Stimulated activated CD4-positive, alpha-beta T cell treated with anti-CD3 and anti-CD28 coated beads, Interleukin-2, amount 100 ng/mL, for 4 hours (primary cell): ENCODE results near the gene UACA.

Source experiments
- DNase-seq: peaks from one replicate; pipeline ENCODE4 v3.0.0-alpha.2; 2020; ENCODE audit warnings: low read depth

Gene UACA

DNA sequence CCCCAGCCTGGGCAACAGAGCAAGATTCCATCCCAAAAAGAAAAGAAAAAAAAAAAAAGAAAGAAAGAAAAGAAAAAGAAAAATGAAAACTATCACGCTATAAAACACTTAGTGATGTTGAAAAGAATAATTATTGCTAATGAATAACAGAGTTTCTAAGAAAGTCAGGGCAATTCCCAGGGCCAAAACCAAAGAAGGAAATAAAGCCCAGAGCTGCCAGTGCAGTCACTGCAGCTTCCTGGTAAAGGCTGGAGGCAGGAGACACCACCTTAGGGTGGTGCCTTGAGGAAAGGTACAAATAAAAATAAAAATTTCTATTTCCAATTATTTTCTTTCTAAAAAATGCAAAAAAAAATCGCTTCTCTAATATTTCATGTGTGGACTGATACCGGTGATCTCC, 19.7 kb upstream of the UACA start:
- DNase-seq, result no peak

DNA sequence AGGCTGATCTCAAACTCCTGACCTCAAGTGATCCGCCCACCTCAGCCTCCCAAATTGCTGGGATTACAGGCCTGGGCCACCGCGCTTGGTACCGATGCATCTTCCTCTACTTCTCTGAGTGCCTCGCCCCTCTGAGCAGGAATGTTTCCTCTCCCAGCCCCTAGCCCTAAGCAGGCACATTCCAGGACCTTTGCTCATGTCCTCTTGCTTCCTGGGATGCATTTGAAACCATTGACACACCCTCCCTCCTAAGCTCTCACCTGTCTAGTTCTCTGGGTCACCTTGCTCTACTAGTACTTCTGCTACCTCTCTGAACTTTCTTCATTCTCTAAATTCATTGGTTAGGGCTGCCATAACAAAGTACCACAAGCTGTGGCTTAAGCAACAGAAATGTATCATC, 17.9 kb upstream of the UACA start:
- no peak for DNase-seq

DNA sequence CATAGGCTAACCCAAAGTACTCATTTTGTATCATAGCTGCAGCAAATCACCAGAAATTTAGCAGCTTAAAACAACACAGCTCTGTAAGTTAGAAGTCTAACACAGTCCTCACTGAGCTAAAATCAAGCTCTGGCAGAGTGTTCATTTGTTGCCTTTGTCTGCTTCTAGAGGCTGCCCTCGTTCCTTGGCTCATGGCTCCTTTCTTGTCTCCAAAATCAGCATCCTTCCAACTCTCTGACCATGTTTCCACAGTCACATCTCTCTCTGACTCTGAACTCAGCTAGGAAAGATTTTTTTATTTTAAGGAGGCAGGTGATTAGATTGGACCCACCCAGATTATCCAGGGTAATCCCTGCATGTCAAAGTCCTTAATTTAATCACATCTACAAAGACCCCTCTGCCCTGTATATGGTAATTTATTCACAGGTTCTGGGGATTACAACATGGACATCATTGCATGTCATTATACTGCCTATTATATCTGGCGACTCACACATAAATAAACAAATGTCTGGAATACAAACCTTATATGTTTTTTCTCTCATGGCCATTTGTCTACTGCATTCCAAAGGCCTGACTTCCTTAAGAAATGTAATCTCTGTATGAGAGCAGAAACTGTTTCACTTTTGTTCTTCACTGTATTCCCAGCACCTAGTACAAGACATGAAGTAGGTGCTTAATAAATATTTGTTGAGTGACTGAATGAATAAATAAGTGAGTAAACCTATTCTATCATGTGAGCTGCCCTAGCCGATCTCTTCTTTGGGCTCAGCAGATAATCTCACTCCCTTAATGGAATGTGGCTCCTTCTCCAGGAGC, 15.1 kb upstream of the UACA start:
- no peak for DNase-seq

DNA sequence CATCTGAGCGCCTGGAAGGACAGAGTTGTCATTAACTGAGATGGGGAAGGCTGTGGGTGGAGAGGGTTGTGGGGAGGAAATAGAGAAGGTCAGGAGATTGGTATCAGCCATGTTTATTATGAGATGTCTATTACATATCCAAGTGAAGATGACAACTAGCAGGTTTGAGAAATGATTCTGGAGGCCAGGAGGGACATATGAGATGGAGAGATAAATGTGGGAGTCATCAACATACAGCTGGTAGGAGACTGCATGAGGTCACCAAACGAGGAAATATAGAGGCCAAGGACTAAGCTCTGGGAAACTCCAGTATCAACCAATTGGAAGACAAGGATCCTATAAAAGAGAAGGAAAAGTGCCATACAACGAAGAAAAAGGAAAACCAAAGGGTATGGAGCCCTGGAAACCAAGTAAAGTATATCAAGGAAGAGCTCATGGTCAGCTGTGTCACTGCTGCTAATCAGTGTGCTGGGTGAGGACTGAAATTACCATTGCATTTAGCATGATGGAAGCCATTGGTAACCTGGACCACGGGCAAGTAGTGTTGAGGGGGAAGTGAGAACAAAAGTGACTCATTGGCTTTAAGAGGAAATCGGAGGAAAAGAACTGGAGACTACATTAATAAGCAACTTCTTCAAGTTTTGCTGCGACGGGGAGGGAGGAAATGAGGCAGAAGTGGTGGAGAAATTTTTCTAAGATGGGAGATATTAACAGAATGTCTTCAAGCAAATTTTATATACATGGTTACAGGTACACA, 14.0 kb upstream of the UACA start:
- DNase-seq, result no peak

DNA sequence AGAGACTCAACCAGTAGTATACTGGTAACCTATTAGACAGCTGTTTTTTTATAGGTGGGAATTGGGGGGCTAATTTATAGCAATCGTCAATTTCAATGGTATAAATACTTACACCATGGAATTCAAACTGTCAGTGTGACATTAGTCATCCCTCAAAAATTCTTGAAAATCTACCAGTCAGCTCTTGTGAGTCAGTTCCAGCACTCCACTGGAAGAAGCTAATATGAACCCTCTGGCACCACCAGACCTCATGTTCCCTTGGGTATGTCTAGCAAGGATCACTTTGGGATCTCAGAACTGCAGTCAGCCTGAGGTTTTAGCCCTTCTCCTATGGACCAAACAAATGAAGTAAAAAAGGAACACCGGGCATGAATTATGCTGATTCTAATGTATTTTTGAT, 11.8 kb upstream of the UACA start:
- no peak for DNase-seq

DNA sequence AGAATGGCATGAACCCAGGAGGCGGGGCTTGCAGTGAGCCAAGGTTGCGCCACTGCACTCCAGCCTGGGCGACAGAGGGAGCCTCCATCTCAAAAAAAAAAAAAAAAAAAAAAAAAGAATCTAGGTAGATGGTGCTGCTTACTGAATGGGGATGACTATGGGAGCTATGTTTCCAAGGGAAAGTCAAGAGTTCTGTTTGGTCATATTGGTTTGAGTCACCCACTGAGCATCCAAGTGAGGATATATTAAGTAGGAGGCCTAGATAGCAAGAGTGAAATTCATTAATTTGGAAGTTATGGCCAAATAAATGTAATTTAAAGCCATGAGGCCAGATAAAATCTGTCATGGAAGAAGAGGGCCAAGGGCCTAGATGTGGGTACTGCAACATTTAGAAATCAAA, 9.0 kb upstream of the UACA start:
- no peak for DNase-seq

DNA sequence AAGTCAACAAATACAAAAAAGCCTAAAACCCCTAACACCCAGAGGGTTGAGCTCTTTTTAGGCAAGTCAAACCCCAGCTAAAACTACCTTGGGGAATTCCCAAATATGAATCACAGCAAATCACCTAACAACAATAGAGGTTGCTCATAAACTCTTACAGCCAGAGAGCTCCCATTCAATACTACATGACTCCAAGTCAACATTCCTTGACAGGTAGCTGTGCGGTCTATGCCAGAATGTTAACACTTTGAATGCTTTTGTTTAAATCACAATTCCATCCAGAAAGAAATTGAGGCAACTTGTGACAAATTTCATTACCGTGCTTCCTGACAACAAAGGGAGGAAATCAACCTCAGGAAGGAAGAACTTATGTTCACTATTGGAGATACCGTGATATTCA, 7.5 kb upstream of the UACA start:
- no peak for DNase-seq

DNA sequence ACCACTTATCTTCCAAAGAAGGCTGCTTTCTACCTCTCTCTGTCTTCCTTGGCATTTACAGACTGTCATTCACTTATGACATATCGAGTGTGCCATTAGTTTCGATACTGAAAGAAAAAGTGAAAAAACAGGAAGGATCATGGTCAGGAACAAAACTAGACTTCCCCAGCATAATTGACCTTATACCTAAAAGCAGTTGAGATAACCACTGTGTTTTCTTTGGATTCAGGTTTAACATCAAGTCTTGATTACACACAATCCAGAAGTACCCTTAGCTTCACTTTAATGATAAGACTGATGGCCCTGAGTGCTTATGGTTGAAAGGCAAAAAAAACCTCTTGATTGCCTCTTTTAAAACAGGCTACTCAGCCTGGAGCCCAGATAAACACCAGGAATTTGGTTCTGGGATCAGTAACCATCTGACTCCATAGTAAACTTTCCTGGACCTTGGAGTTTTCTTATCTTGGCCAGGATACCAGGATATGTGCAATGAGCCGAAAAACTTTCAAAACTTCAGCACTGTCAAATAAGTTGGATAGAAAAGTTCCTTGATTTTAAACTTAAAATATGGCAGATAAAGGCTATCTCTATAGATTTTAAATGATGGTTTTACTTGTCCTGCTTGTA, 5.0 kb upstream of the UACA start:
- DNase-seq, result no peak

DNA sequence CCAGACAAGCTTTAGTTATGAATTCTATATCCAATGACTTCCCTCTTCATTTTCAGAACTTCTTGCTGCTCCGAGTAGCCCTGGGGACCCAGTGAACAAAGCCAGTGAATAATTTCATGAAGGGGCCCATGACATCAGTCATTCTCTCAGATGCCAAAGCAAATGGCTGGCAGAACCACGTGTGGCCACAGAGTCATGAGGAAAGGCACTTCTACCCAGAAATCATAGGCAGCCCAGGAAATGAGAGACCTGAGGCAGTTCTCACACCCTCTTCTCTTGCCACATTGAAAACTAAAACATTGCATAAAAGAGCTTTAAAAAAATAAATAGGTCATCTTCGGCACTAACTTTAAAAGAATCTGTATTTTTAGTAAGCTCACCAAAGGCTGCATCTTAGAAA, 4.3 kb upstream of the UACA start:
- no peak for DNase-seq

DNA sequence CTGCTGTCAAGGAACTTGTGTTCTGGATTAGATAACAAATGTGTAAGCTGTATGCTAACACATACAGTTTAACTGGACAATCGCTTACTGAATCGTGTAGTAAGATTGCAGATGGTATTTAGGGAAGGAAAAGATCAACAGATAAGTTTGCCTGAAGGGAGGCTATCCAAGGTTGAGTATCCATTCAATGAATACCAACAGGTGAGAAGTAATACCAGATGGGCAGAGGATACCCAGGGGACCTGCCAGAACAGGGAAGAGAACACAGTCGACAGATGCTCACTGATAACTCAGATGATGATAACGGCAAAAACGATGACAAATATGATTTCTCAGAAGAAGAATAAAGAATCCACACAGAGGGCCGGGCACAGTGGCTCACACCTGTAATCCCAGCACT, 3.2 kb upstream of the UACA start:
- no peak for DNase-seq

DNA sequence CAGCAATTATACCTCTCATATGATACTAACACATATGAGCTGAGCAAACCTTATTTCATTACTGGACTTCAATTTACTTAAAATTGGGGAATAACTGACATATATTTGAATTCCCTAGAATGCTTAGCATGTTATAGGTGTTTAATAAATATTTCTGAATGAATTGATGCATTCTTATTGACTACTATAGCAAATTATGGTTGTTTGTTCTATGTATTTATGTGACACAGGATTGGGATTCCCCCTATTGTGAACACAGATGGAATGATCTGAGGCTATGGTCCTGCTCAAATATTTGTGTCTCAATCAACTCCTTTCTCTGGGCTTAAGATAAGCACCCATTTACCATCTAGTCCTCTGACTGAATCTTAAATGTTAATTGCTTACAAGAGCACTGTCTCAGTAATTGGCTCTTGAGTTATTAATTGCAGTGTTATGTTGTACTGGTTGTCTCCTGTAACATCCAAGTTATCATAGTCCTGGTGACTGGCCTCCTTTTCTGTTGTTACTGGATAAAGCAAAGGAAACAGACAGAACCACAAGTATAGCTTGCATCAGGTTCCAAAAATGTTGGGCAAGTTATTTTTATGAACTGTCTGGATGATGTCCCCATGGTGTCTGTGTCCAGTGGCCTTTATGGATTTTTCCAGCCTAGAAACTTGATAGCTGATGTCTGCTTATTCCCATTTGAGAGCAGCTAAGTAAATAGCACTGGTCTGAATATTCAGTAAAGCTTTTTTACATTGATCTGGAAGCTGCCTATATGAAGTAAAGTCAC, 2.3 kb upstream of the UACA start:
- DNase-seq, result no peak

DNA sequence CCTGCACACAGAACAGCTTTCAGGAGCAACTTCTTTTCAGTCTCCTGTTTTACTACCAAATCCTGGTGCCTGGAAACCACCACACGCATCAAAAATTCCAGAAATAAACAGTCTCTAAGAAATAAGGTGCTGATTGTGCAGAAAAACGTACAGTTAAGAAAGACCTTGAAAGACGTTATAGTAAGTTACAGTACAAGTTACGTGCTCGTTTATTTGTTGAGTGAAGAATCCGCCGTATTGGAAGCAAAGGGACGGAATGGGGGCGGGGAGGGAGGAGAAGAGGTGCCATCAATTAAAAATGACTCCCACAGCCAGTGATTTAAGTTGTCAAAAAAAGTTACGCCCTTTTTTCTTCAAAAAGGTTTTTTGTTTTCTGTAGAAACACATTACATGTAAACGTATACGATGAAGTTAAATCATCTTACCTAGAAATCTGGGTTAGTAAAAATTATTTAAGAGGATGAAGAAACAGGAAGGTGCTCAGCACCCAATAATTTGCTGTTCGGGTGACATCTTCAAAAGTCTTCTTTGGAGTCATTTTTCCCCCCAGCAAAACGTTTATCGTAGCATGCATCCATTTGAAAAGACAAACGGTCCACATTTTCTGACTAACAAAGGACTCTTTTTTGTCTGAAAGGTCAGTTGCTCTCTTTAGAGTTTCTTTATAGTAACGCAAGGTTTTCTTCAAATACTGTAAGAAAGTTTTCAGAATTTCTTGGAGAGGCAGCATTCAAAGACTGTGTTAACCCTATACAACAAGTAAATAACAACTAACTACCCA, 782 bp upstream of the UACA start:
- DNase-seq, result no peak

DNA sequence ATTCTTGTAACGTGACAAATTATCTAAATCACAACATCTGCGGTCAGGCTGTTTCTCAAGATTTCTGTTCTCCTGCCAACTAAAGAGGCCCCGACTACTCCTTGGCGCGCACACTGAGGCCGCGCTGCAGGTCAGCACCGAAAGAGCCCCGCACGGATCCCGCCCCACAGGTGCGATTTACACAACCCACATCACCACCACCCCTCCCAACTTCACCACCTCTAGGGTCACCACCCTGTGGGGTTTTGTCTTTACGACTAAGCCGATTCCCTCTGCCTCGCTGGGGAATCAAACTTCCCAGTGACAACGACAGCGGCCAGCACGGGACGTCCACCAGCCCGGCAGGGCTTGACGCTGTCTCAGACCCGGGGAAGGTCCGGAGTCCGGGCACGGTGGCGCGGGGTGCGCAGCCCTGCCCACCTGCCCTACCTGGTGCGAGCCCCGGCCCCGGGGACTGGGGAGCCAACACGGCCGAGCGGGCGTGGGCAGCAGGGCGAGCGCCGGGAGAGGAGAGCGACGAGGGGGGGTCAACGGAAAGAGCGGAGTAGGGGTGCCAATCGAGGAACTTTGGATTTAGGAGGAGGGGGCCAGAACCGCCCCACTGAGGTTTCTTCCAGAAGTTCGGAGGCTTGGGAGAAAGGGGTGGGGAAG, 764 bp downstream of the UACA start:
- DNase-seq, result no peak

DNA sequence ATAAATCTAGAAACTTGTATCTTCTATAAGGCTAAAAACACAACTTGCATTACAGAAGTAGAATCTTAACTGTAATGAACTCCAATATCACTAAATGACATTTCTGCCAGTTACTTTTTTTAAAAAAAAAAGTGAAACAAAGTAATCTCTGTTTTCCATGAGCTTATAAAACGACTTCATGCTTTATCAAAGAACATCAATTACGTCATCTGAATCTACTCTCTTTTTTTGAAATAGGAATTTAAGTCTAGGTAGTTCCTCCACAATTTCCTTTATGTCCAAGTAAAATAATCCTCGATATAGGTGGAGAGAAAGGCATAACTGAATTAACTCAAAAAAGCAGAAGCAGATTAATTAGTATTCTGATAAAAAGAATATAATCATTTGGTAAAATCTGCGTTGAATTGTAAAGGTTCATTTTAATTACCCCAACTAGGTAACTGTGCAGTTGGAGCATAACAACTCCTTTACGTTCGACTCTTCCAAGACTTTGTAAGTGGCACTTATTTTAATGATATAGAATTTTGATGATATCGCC, 1.4 kb downstream of the UACA start:
- no peak for DNase-seq

DNA sequence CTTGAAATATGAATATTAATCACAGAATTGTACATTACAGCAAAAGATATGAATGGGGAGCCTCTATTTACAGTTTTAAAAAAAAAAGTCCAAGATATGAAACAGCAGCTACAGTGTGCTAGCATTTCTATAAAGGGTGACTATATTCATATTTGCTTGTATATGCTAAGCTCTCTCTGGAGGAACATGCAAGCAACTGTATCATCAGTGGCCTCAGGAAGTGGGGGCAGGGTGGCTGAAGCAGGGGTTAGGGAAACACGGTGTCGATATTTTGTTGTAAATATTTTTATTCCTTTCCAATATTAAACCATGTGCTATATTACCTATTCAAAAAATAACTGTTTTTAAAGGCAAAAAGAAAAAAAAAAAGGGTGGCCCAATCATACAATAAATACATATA, 2.3 kb downstream of the UACA start:
- no peak for DNase-seq

DNA sequence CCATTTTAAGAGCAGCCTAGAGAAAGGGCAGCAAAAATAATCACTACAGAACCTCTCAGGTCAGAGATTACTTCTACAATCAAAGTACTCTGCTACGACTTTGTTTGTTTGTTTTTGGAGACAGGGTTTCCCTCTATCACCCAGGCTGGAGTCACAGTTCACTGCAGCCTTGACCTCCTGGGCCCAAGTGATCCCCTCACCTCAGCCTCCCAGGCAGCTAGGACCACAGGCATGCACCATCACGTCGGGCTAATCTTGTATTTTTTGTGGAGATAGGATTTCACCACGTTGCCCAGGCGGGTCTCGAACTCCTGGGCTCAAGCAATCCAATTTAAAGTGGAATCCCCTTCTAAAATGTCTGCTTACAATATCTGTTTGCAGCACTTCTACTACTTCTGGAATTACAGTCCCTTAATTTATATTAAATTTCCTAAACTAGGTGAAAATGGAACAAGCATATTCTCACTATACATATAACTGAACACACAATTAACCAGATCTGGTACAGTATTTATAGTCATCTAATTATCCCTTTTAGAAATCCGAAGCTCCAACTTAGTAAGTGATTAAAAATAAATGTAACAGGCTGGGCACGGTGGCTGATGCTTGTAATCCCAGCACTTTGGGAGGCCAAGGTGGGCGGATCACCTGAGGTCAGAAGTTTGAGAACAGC, 4.4 kb downstream of the UACA start:
- DNase-seq, result no peak

DNA sequence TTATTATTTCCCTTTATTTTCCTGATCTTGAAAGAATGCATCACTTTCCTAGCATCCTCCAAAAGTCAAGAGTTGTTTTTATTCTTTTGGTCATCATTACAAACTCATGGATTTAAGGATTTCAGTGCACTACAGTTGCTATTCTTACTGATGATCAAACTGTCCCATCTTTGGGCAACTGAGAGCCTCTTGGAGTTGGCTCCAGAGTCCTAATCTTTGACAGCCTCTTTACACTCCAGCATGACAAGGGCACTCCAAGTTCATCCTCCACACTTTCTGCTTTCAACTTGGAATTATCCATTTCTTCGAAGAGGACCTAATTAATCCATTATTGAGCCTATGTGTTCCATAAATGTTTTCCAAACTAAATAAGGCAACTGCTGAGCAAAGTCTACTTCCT, 5.7 kb downstream of the UACA start:
- DNase-seq, result no peak

DNA sequence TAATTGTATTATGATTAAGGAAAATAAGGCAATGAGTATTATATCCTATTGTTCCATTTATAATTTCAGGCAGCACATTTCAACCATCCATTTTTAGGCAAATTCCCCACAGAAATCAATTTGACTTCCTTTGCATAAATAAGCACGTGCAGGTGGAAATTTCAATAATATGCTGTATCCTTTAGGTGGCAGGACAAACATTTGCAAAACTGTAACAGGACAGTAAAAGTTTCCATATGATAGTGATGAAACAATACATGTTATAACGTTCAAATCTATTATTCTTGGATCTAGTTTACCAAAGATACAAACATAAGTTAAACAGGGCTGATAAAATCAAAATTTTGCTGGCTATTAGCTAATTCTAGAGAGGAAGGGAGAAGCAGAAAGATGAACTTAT, 8.5 kb downstream of the UACA start:
- no peak for DNase-seq

DNA sequence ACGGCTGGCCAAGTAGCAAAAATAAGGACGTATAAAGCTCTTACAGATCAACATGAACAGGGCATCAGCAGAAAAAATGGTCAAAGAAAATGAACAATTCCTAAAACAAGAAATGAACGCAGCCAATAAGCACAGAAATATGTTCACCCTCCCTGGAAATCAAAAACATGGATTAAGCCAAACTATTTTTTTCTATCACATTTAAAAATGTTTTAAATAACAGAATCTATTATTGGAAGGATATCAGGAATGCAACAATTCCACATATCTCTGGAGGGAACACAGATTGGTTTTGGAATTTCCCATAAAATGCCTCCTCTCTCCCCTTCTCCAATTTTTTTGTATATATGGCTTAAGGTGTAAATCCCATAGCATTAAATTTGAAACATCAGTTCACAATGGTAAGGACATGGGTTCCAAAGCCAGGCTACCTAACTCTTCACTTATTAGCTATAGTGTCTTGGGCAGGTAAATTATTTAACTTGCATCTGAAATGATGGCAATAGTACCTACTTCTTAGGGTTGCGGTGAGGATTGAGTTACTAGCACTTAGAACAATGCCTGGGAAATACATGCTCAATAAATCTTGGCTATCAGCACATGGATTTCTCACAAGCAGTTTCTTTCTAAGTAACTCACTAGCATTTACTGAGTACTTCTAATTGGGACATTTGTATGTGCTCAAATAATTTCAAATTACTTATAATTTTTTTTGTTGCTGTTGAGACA, 10.1 kb downstream of the UACA start:
- no peak for DNase-seq

DNA sequence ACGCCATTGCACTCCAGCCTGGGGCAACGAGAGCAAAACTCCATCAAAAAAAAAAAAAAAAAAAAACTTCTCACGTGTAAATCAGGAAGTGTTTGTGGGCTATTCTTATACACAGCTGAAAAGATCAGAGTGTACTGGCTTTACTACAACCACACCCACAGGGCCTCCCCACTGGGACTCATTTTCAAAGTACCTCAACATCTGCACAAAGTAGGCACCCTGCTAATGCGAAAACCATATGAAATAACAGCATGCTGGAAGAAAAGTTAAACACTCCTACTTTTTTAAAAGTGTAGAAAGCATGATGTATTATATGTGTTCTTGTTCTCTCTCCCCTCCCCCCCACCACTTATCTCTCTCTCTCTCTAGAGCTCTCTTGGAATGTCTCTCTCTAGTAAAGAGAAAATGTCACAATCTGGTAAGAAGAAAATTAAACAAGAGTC, 11.1 kb downstream of the UACA start:
- DNase-seq, result no peak
